ENCODE results near the gene THOC6. TPM values are rescaled to one million over a fixed set of nuclear protein-coding genes. Genes with fewer than 3 reads are reported as not detected.

THOC6 gene
- total RNA-seq, 1 donor from 2014 or later: 31.4 TPM

DNA sequence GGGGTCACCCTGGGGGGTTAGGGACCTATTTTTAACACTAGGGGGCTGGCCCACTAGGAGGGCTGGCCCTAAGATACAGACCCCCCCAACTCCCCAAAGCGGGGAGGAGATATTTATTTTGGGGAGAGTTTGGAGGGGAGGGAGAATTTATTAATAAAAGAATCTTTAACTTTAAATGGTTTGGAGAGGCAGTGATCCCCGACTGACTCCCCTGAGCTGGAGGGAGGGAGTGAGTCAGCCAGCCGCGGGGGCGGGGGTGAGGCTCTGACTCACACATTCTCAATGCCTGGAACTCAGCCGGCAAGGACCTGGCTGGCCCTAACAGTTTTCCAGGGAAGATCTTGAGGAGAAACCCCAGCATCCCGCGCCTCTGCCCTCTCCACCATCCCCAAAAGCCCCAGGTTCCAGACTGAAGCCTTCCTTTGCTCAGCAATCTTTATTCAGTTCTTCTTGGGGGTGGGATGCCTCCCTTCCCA is 1.6 kb upstream of the THOC6 start:
- ATAC-seq (peak; percentile 45), DNase-seq (peak; percentile 94)
- Histone ChIP-seq H3K9me3 (no peaks in the 10 kb centered on the region), H3K27me3 (peaks cover 11% of the 10 kb centered on the region), H3K36me3 (peaks cover 13% of the 10 kb centered on the region), H3K4me1 (peaks cover 49% of the 10 kb centered on the region), H3K4me3 (peak overlapping the region; percentile 68), H3K27ac (peak overlapping the region; percentile 91)
- TF ChIP-seq, protein P1, sequence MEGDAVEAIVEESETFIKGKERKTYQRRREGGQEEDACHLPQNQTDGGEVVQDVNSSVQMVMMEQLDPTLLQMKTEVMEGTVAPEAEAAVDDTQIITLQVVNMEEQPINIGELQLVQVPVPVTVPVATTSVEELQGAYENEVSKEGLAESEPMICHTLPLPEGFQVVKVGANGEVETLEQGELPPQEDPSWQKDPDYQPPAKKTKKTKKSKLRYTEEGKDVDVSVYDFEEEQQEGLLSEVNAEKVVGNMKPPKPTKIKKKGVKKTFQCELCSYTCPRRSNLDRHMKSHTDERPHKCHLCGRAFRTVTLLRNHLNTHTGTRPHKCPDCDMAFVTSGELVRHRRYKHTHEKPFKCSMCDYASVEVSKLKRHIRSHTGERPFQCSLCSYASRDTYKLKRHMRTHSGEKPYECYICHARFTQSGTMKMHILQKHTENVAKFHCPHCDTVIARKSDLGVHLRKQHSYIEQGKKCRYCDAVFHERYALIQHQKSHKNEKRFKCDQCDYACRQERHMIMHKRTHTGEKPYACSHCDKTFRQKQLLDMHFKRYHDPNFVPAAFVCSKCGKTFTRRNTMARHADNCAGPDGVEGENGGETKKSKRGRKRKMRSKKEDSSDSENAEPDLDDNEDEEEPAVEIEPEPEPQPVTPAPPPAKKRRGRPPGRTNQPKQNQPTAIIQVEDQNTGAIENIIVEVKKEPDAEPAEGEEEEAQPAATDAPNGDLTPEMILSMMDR (IDR thresholded peaks at IDR 0.05): no peak
- intact Hi-C loops (cut with DNase I): no loop called here

DNA sequence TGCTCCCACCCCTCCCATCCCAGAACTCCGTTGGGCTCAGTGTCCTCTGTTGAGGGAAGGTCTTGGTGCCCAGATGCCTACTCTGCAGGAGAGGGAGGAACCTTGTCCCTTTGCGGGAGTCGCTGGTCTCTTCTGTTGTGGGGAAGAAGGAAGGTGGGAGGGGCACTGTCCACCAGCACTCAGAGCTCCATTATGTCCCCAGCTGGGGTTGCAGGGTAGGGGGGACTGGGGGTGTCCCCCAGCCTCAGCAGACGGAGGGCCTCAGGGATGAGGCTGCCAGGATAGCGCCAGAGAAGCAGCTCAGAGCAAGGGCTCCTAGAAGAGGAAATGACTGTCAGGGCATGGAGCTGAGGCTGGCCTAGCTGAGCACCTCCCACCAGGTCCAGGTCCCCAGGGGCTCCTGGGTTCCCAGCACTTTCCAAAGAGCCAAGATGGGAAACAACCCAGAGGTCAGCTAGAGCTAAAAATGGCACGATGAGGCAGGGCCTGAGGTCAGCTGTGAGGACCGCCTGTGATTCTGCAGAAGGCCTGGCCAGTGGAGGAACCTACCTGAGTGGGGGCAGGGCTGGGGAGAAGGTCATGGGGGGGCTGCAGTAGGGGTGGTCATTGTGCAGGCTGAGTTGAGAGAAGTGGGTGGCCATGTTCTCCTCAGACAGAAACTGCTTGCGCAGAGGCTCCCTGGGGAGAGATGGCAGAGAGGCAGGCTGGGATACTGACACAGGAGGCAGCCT is 986 bp upstream of the THOC6 start:
- DNase-seq: no peak
- Histone ChIP-seq H3K27ac (peak overlapping the region; percentile 91), H3K36me3 (peaks cover 14% of the 10 kb centered on the region), H3K9me3 (no peaks in the 10 kb centered on the region), H3K4me3 (peak overlapping the region; percentile 68), H3K4me1 (peaks cover 49% of the 10 kb centered on the region), H3K27me3 (peaks cover 7% of the 10 kb centered on the region)
- TF ChIP-seq, protein P1 (IDR thresholded peaks at IDR 0.05): no peak
- no peak for ATAC-seq
- intact Hi-C loops (cut with DNase I): no loop called here

DNA sequence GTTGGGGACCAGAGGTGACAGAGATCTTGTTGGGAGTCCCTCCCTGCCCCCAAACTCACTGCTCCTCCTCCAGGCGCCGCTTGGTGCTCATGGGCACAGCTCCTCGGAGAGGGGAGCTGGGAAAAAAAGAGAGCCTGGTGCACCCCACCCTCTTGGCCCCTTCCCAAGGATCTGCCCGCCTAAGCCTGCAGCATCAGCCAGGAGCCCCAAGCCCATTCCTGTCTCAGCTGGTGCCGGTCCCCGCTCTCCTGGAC is 493 bp upstream of the THOC6 start:
- no peak for DNase-seq
- no peak for ATAC-seq
- H3K27me3 ChIP-seq: peaks cover 2% of the 10 kb centered on the region
- H3K36me3 ChIP-seq: peaks cover 14% of the 10 kb centered on the region
- peak overlapping the region; percentile 68 for H3K4me3 ChIP-seq
- H3K9me3 ChIP-seq: no peaks in the 10 kb centered on the region
- TF ChIP-seq, protein P1 (IDR thresholded peaks at IDR 0.05): no peak
- peak overlapping the region; percentile 91 for H3K27ac ChIP-seq
- peaks cover 44% of the 10 kb centered on the region for H3K4me1 ChIP-seq
- intact Hi-C loops (cut with DNase I): no loop called here

DNA sequence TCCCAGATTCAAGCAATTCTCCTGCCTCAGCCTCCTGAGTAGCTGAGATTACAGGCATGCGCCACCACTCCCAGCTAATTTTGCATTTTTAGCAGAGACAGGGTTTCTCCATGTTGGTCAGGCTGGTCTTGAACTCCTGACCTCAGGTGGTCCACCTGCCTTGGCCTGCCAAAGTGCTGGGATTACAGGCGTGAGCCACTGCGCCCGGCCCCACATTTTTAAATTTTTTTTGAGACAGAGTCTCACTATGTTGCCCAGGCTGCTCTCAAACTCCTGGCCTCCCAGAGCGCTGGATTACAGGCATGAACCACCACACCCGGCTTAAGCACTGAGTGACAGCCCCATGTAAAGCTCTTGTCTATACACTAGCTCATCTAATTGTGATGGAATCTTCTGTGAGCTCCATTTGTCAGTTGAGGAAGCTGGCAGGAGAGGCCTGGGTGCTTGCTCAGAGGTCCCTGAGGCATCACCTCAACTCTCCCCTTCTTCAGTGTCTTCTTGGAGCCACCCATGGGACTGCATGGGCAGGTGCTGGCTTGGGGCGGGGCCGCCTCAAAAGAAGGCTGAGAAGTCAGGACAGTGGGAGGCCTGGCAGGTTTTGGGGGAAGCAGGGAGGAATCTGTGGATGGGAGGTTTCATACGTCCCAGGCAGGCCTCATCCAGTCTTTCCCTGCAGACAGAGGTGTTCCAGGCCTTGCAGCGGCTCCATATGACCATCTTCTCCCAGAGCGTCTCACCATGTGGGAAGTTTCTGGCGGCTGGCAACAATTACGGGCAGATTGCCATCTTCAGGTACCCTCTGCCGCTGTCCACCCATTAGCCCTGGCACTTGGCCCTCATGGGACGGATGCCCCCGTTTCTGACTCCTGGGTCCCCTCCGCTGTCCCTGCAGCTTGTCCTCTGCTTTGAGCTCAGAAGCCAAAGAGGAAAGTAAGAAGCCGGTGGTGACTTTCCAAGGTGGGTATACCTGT is 1.5 kb downstream of the THOC6 start:
- Histone ChIP-seq H3K36me3 (peaks cover 14% of the 10 kb centered on the region), H3K27ac (no peak overlapping the region), H3K4me1 (peaks cover 41% of the 10 kb centered on the region), H3K9me3 (no peaks in the 10 kb centered on the region), H3K4me3 (no peak overlapping the region), H3K27me3 (peaks cover 16% of the 10 kb centered on the region)
- no peak for ATAC-seq
- TF ChIP-seq, protein P1 (IDR thresholded peaks at IDR 0.05): no peak
- no peak for DNase-seq
- intact Hi-C loops (cut with DNase I): no loop called here

DNA sequence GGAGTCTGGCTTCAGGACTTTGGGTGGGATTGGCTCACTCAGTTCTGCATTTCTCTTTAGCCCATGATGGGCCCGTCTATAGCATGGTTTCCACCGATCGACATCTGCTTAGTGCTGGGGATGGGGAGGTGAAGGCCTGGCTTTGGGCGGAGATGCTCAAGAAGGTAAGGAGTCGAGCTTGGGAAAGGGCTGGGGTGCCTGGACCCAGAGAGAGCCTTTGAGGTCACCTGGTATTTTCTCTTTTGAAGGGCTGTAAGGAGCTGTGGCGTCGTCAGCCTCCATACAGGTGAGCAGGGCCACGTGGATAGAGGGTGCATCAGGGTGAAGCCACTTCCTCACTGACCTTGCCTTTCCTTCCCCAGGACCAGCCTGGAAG is 2.2 kb downstream of the THOC6 start:
- no peak for DNase-seq
- TF ChIP-seq, protein P1 (IDR thresholded peaks at IDR 0.05): no peak
- Histone ChIP-seq H3K36me3 (peaks cover 14% of the 10 kb centered on the region), H3K4me1 (peaks cover 41% of the 10 kb centered on the region), H3K27ac (no peak overlapping the region), H3K27me3 (peaks cover 23% of the 10 kb centered on the region), H3K9me3 (no peaks in the 10 kb centered on the region), H3K4me3 (no peak overlapping the region)
- no peak for ATAC-seq
- intact Hi-C loops (cut with DNase I): no loop called here

Measured in upper lobe of right lung (tissue), 1 donor.